HFFc6 (cell line): ENCODE measurements around the gene MRPL33. TPM values are rescaled to one million over a fixed set of nuclear protein-coding genes. Genes with fewer than 3 reads are reported as not detected.

Experiments
- DNase-seq: peaks from one replicate; pipeline ENCODE4 v3.0.0-alpha.2; 2018
- H3K27ac Mint-ChIP-seq: 2 replicates; pipeline ENCODE4 v1.8.0; 2020; ENCODE audit warnings: mild to moderate bottlenecking, mixed read lengths
- H3K27me3 Mint-ChIP-seq: 2 replicates; pipeline ENCODE4 v1.8.0; 2021; ENCODE audit warnings: mild to moderate bottlenecking, moderate library complexity, mixed read lengths; ENCODE audit not compliant: insufficient read depth
- H3K36me3 Mint-ChIP-seq: 2 replicates; pipeline ENCODE4 v1.8.0; 2021; ENCODE audit warnings: low read depth, mixed read lengths
- H3K4me1 Mint-ChIP-seq: 2 replicates; pipeline ENCODE4 v1.8.0; 2020; ENCODE audit warnings: low read depth, mixed read lengths
- H3K4me3 Mint-ChIP-seq: 2 replicates; pipeline ENCODE4 v1.8.0; 2020; ENCODE audit warnings: mild to moderate bottlenecking, moderate library complexity, mixed read lengths
- H3K9me3 Mint-ChIP-seq: 2 replicates; pipeline ENCODE4 v1.8.0; 2020; ENCODE audit warnings: mild to moderate bottlenecking, mixed read lengths
- long read RNA-seq: library from polyadenylated mRNA; unstranded; transcript quantifications from one replicate; pipeline ENCODE4 v2.0.0, GENCODE V29; 2019
- total RNA-seq, 6 experiments: library from RNA; stranded (reverse); fragmentation: NEBNext Ultra II Directional; extraction: Animal tissue kit (Norgen Biotek cat#: 25700); gene quantifications; 2 replicates in 1 of 6; 3 replicates in 5 of 6; pipeline ENCODE4 v1.2.3, GENCODE V29; 2021
- TF ChIP-seq, protein P1 (sequence below): fragments of 200-600 bp; sonication (generic); IDR thresholded peaks from 2 replicates; pipeline ENCODE4 v1.5.0; 2021; ENCODE audit warnings: antibody characterized with exemption, mild to moderate bottlenecking

Gene MRPL33
- total RNA-seq: 100 to 1,000 TPM; 106 to 151 (median 128) TPM
- long read RNA-seq, transcript MRPL33-201 (4 exons, 518 nt): minor isoform, 55 of 224 reads
- long read RNA-seq, transcript MRPL33-202 (3 exons, 404 nt): major isoform, 80 of 224 reads
- long read RNA-seq, partial matches to known transcripts: 4 of 224 reads
- long read RNA-seq, other reads (novel, unspliced or antisense): 80 of 224 reads

DNA sequence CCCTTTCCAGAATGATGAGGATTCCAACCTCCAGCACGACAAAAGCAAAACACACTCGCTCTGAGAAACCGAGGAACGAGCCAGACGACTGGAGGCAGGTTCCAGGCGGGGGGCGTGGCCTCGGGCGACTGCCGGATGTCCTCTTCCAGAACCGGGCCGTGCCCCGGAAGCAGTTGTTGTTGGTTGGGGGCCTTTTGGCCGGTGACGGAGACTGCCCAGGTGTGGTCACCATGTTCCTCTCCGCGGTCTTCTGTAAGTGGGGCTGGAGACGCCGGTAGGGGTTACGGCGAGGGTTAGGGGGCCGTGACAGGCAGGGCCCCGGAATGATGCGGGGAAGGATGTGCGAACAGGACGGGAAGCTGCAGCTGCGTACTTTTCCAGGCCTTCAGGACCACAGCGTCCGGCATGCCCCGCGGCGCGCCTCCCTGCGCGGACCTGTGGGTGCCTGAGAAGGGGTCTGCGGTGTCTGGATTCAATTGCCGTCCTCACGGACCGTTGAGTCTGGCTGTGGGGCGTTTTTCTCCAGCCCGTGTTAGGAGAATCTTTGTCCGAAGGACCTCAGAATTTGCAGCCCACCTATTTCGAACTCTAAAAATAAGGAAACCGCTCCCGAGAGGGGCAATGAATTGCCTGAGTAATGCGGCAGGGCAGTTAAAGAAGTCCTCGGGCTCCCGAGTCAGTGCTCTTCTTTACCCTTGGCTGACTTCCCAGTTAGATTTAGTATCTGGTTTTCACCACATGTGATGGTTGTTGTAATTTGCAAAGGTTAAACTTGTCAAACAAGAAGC is at the start of gene MRPL33:
TSS of gene MRPL33 (plus strand) at position 172 of the 788 bp plus-strand sequence. CDS start at position 231, 59 bp downstream.
- H3K4me3 Mint-ChIP-seq: peak within 1 kb of the TSS; percentile 99
- TF ChIP-seq, protein P1, sequence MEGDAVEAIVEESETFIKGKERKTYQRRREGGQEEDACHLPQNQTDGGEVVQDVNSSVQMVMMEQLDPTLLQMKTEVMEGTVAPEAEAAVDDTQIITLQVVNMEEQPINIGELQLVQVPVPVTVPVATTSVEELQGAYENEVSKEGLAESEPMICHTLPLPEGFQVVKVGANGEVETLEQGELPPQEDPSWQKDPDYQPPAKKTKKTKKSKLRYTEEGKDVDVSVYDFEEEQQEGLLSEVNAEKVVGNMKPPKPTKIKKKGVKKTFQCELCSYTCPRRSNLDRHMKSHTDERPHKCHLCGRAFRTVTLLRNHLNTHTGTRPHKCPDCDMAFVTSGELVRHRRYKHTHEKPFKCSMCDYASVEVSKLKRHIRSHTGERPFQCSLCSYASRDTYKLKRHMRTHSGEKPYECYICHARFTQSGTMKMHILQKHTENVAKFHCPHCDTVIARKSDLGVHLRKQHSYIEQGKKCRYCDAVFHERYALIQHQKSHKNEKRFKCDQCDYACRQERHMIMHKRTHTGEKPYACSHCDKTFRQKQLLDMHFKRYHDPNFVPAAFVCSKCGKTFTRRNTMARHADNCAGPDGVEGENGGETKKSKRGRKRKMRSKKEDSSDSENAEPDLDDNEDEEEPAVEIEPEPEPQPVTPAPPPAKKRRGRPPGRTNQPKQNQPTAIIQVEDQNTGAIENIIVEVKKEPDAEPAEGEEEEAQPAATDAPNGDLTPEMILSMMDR: no peak
- no peaks in the 10 kb centered on the region for H3K9me3 Mint-ChIP-seq
- H3K27me3 Mint-ChIP-seq: no peaks in the 10 kb centered on the region; the same call in 1 of the 2 replicates
- peaks cover 48% of the 10 kb centered on the region for H3K4me1 Mint-ChIP-seq
- peak within 1 kb of the TSS; percentile 97 for H3K27ac Mint-ChIP-seq
- H3K36me3 Mint-ChIP-seq: peaks cover 37% of the 10 kb centered on the region
- DNase-seq: peak; percentile 75

DNA sequence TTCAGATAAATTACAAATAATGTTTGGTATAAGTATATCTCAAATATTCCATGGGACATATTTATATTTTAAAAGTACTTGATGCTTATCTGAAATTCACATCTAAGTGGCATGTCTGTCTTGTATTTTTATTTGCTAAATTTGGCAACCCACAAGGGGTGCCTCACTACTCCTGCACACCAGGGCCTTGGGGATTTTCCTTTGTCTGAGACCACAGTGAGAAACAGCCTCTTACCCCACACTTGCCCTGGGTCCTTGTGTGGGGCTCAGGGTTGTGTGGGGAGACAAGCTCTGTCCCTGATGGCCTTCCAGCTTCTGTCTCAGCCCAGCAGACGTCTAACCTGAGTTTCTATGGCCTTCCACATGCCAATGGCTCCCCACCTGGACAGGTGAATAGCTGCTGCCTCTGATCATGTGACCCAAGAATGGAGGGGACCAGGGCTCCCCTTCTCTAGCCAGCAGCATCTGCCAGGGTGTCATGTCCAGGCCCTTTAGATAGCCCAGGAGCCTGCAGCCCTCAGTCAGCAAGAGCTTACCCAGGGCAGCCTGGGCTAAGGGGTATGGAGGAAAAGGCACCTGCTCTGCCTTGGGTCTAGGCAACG is 49.5 kb upstream of the MRPL33 start:
- Mint-ChIP-seq H3K4me1 (peaks cover 57% of the 10 kb centered on the region), H3K27ac (no peak overlapping the region; the same call in 1 of the 2 replicates), H3K36me3 (no peaks in the 10 kb centered on the region), H3K27me3 (no peaks in the 10 kb centered on the region; the same call in 1 of the 2 replicates), H3K9me3 (no peaks in the 10 kb centered on the region), H3K4me3 (no peak overlapping the region)
- DNase-seq: no peak
- TF ChIP-seq, protein P1: no peak

DNA sequence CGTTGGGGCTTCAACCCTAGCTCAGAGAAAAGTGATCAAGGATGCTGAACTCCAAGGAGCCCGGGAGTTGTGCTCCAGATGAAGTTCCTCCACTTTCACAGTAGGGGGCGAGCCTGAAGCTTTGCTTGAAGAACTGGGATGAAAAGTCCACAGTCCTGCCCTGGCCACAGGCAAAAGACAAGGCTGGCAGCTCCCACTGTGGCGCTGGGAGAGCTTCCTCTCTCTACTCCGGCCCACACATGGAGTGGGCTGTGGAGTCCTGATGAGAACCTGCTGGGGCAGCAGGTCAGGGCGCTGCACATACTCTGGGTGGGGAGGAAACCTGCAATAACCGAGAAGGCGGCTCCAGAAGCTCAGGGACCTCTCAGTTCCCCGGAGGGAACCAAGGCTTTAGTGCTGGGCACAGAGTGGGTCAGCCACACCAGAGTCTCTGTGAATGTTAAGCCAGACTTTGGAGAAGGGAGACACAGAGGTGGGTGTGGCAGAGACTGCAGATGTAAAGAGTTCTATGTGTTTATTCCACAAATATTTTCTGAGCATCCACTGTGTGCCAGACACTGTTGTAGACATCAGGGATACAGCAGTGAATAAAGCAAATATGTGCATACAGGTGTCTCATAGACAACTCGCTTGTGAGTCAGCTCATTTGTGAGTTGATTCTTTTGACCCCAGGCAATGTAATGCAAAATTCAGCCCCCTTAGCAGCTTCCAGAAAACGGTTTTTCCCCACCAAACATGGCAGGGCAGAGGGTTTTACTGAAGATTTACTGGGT is 48.0 kb upstream of the MRPL33 start:
- peak overlapping the region; percentile 50; the same call in 1 of the 2 replicates for H3K4me3 Mint-ChIP-seq
- peak overlapping the region; percentile 88 for H3K27ac Mint-ChIP-seq
- TF ChIP-seq, protein P1: peak; percentile 87

DNA sequence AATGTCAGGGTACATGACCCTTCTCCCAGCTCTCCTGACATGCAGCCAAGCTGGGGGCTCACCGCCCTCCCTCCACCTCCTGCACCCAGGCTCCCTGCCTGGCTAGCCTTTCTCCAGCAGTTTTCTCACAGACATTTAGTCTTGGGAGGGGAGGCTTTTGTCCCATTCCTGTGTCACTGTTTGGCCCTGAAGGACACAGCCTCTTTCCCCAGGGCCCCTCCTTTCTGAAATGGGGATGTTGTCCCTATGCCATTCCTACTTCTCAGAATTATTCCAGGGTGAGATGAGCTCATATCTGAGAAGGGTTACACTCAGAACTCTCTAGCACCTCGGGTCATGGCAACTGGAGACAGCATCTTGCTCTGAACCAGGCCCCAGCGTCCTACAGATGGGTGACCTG is 47.3 kb upstream of the MRPL33 start:
- Mint-ChIP-seq H3K4me1 (peaks cover 57% of the 10 kb centered on the region), H3K4me3 (no peak overlapping the region), H3K36me3 (no peaks in the 10 kb centered on the region), H3K27ac (peak overlapping the region; percentile 65), H3K27me3 (peaks cover 1% of the 10 kb centered on the region; the same call in 1 of the 2 replicates), H3K9me3 (no peaks in the 10 kb centered on the region)
- no peak for DNase-seq
- TF ChIP-seq, protein P1: no peak

More for the DNA sequence above, 48.0 kb upstream of the MRPL33 start:
- DNase-seq: peak; percentile 74
- H3K4me1 Mint-ChIP-seq: peaks cover 57% of the 10 kb centered on the region
- peaks cover 1% of the 10 kb centered on the region; the same call in 1 of the 2 replicates for H3K27me3 Mint-ChIP-seq
- no peaks in the 10 kb centered on the region for H3K9me3 Mint-ChIP-seq
- no peaks in the 10 kb centered on the region for H3K36me3 Mint-ChIP-seq
